Measurements from ENCODE around the gene SLC35F2. TPM values are rescaled to one million over a fixed set of nuclear protein-coding genes. Genes with fewer than 3 reads are reported as not detected.

SLC35F2 gene
- total and polyA plus RNA-seq, 2 of the 8 experiments (the other 6 are each of a cell fraction or from before 2014, with no cell fraction given) = 15.1 to 29.7 TPM

DNA sequence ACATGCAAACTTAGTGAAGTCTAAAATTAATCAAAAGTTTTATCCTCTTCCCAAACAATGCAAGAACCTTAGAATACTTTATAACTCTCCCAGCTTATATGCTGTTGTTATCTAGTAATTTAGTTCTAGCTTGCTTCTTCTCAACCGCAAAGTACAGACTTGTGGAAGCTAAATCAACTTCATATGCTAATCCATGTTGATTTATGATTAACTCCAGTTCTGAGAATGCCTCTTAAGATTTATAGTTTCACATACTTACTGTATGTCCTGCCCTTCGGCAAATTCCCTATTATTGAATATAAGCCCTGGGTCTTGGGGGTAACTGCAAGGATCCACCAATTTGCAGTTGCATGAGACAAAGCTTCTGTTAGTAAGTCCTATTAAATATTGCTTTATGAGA is 17.6 kb upstream of the SLC35F2 start:
- POLR2A ChIA-PET (ENCODE audit: partially characterized antibody) = no interaction called here
- H3K18ac ChIP-seq (ENCODE audit: extremely low read depth, low read length) = no peak overlapping the region
- TF ChIP-seq EGR1 (IDR thresholded peaks at IDR 0.05; ENCODE audit: borderline replicate concordance, low read depth, low read length) = no peak
- no peak for TF ChIP-seq BRCA1 (IDR thresholded peaks at IDR 0.05; ENCODE audit: low read depth, low read length)
- TF ChIP-seq MAFK (IDR thresholded peaks at IDR 0.05; ENCODE audit: low read depth, low read length) = no peak
- no peak for TF ChIP-seq TEAD4 (IDR thresholded peaks at IDR 0.05; ENCODE audit: low read depth, low read length)
- no peak for TF ChIP-seq GTF2F1 (IDR thresholded peaks at IDR 0.05; ENCODE audit: borderline replicate concordance, low read depth, low read length)
- TF ChIP-seq YY1 (IDR thresholded peaks at IDR 0.05; ENCODE audit: low read depth, low read length) = no peak
- TF ChIP-seq SIRT6 (IDR thresholded peaks at IDR 0.05; ENCODE audit: low read length) = no peak
- no peak for TF ChIP-seq SIX5 (IDR thresholded peaks at IDR 0.05; ENCODE audit: low read depth, low read length)
- no peak for TF ChIP-seq ZNF274 (IDR thresholded peaks at IDR 0.05; ENCODE audit: borderline replicate concordance, extremely low read depth, low read length)
- TF ChIP-seq NRF1 (IDR thresholded peaks at IDR 0.05; ENCODE audit: low read depth, low read length) = no peak
- TF ChIP-seq MAX (IDR thresholded peaks at IDR 0.05) = no peak
- TF ChIP-seq SIN3A (conservative IDR thresholded peaks at IDR 0.05 in 1 of 2, IDR thresholded peaks at IDR 0.05 in 1 of 2; ENCODE audit: low read depth in 1 of 2, low read length in 2 of 2) = no peak
- TF ChIP-seq CHD2 (IDR thresholded peaks at IDR 0.05; ENCODE audit: low read length) = no peak
- no peak for TF ChIP-seq JUND (IDR thresholded peaks at IDR 0.05; ENCODE audit: low read length)
- no peak for TF ChIP-seq TBP (IDR thresholded peaks at IDR 0.05; ENCODE audit: low read depth, low read length)
- no peak for TF ChIP-seq BCL11A (IDR thresholded peaks at IDR 0.05; ENCODE audit: low read depth in 2 of 2, low read length in 2 of 2)

More for the DNA sequence above, 17.6 kb upstream of the SLC35F2 start:
- no peak overlapping the region for H3K23ac ChIP-seq (ENCODE audit: insufficient read length)
- H2BK120ac ChIP-seq (replicated peaks; ENCODE audit: low read depth, low read length) = no peak overlapping the region
- H3K4ac ChIP-seq (replicated peaks; ENCODE audit: insufficient read length, low read depth, low read length) = no peak overlapping the region
- DNase-seq (ENCODE audit: low read depth in 1 of 2, low spot score in 2 of 2) = no peak
- H2BK20ac ChIP-seq (ENCODE audit: low read length) = no peak overlapping the region
- WGBS, 2 experiments (ENCODE audit: extremely low coverage in 1 of 2, insufficient coverage in 1 of 2, insufficient read length in 1 of 2, insufficient replicate concordance in 2 of 2, low coverage in 1 of 2, low lambda C conversion rate in 2 of 2, missing lambda C conversion rate in 1 of 2) = 98% methylated on average over 2 of the region's 2 CpGs; no CpG with 5 or more reads in 1 of the 2 experiments
- no peaks in the 10 kb centered on the region for H3K36me3 ChIP-seq (ENCODE audit: control insufficient read depth in 2 of 4, insufficient read depth in 4 of 4, low read length in 3 of 4)
- no peak overlapping the region for H2BK15ac ChIP-seq (ENCODE audit: low read length)
- no peak overlapping the region for H3K4me2 ChIP-seq (ENCODE audit: insufficient read depth in 1 of 2, low read depth in 2 of 2, low read length in 2 of 2)
- H3K79me2 ChIP-seq (ENCODE audit: control insufficient read depth in 1 of 2, insufficient read depth in 2 of 2, low read length in 2 of 2) = no peaks in the 10 kb centered on the region
- H2AFZ ChIP-seq (ENCODE audit: low read length) = no peak overlapping the region
- H2AK5ac ChIP-seq (ENCODE audit: low read depth, low read length) = no peak overlapping the region
- H3K27ac ChIP-seq (ENCODE audit: low read depth, low read length) = no peak overlapping the region
- no peak overlapping the region for H3K14ac ChIP-seq (ENCODE audit: insufficient read length)
- H3K79me1 ChIP-seq (ENCODE audit: low read depth, low read length) = no peaks in the 10 kb centered on the region
- no peaks in the 10 kb centered on the region for H3K9me3 ChIP-seq (ENCODE audit: insufficient read depth in 2 of 2, low read depth in 1 of 2, low read length in 1 of 2)
- H3K56ac ChIP-seq (replicated peaks; ENCODE audit: insufficient read length, low read depth, low read length) = no peak overlapping the region
- peaks cover 0 to 2% (median 0%) of the 10 kb centered on the region in 4 experiments; a peak in 2 of 7 replicates for H3K4me1 ChIP-seq (replicated peaks in 1 of 4; ENCODE audit: control insufficient read depth in 3 of 4, insufficient read depth in 4 of 4, low read length in 3 of 4)
- H3K27me3 ChIP-seq (replicated peaks in 1 of 4; ENCODE audit: control insufficient read depth in 3 of 4, extremely low read depth in 1 of 4, insufficient read depth in 3 of 4, low read length in 3 of 4) = no peaks in the 10 kb centered on the region
- no peak overlapping the region for H2BK5ac ChIP-seq (ENCODE audit: low read depth, low read length)
- no peak overlapping the region for H3K9ac ChIP-seq (replicated peaks in 1 of 4; ENCODE audit: extremely low read depth in 1 of 4, low read depth in 3 of 4, low read length in 3 of 4)
- FAIRE-seq = no peak
- no peak overlapping the region for H4K91ac ChIP-seq (replicated peaks; ENCODE audit: insufficient read length, low read length)
- H2BK12ac ChIP-seq (ENCODE audit: low read depth, low read length) = no peak overlapping the region
- H3K23me2 ChIP-seq (ENCODE audit: low read depth, low read length) = no peaks in the 10 kb centered on the region
- CTCF ChIA-PET (ENCODE audit: partially characterized antibody) = interaction anchor here (0.8 kb wide), 1 partner anchor 12 kb away, joined by 3 read pairs; no protein-coding TSS in a partner anchor
- H4K20me1 ChIP-seq (replicated peaks in 1 of 2; ENCODE audit: control insufficient read depth in 1 of 2, insufficient read depth in 2 of 2, low read length in 2 of 2) = no peaks in the 10 kb centered on the region
- H4K5ac ChIP-seq (ENCODE audit: insufficient read length, low read depth, low read length) = no peak overlapping the region
- no peak overlapping the region for H3K4me3 ChIP-seq (ENCODE audit: extremely low read depth in 1 of 4, insufficient read depth in 2 of 4, low read depth in 3 of 4, low read length in 4 of 4)
- H4K8ac ChIP-seq (ENCODE audit: extremely low read depth, insufficient read depth, low read length) = no peak overlapping the region

Measured in H1 (cell line).